ENCODE measurements around the gene CACNA1C.

- TF ChIP-seq USF1 (IDR thresholded peaks at IDR 0.05; ENCODE audit: borderline replicate concordance, extremely low read length, insufficient read depth, low read depth, low read length): no peak
- TF ChIP-seq CHD2 (IDR thresholded peaks at IDR 0.05; ENCODE audit: borderline replicate concordance, low read depth, low read length): no peak
- no peak for TF ChIP-seq CTCF (IDR thresholded peaks at IDR 0.05 in 2 of 3, conservative IDR thresholded peaks at IDR 0.05 in 1 of 3; ENCODE audit: control insufficient read depth in 2 of 3, extremely low read depth in 1 of 3, insufficient read depth in 1 of 3, low read depth in 3 of 3, low read length in 3 of 3)
- no peak for TF ChIP-seq MAX (IDR thresholded peaks at IDR 0.05; ENCODE audit: low read depth, low read length)
- TF ChIP-seq ZNF274 (IDR thresholded peaks at IDR 0.05; ENCODE audit: insufficient read depth, insufficient read length): no peak
- no peak for TF ChIP-seq ELK1 (IDR thresholded peaks at IDR 0.05; ENCODE audit: low read depth, low read length)
- no peak for TF ChIP-seq KAT2A (conservative IDR thresholded peaks at IDR 0.05; ENCODE audit: control insufficient read depth, low read depth, low read length)
- no peak for TF ChIP-seq NRF1 (conservative IDR thresholded peaks at IDR 0.05; ENCODE audit: low read depth, low read length)
- no peak for TF ChIP-seq FOS (IDR thresholded peaks at IDR 0.05; ENCODE audit: borderline replicate concordance, extremely low read depth, insufficient read length)
- no peak for TF ChIP-seq TCF12 (IDR thresholded peaks at IDR 0.05; ENCODE audit: low read depth, low read length)
- TF ChIP-seq FOXK2 (IDR thresholded peaks at IDR 0.05): no peak
- TF ChIP-seq HCFC1 (IDR thresholded peaks at IDR 0.05; ENCODE audit: low read length): no peak
Measured at GRCh38 chr12:2111826-2112225, 59.0 kb downstream of the CACNA1C start.

All from GM12878 (cell line).